Vagina (tissue), 2 donors: Measurements from ENCODE around the gene PON1.

Experiments used
- POLR2A ChIP-seq, 2 donors: fragments of 450-650 bp; IDR thresholded peaks; one replicate each; pipeline ENCODE4 v1.6.1; 2017; ENCODE audit warnings: antibody characterized with exemption in 2 of 2, mild to moderate bottlenecking in 2 of 2, moderate library complexity in 2 of 2
- POLR2AphosphoS5 ChIP-seq, 2 donors: sonication (generic); formaldehyde crosslinking; IDR thresholded peaks; one replicate each; pipeline ENCODE4 v1.9.0; 2017; ENCODE audit warnings: antibody characterized with exemption in 2 of 2, mild to moderate bottlenecking in 2 of 2, low read depth in 1 of 2; ENCODE audit not compliant: insufficient read depth in 1 of 2
- TF ChIP-seq, protein P1 (sequence below), 3 experiments: fragments of 450-650 bp in 2 of 3; fragments of 200-600 bp in 1 of 3; sonication (generic) in 1 of 3; IDR thresholded peaks; one replicate each; pipeline ENCODE4 v1.5.1; 2017 to 2019; ENCODE audit warnings: antibody characterized with exemption in 3 of 3, mild to moderate bottlenecking in 2 of 3, moderate library complexity in 2 of 3

DNA sequence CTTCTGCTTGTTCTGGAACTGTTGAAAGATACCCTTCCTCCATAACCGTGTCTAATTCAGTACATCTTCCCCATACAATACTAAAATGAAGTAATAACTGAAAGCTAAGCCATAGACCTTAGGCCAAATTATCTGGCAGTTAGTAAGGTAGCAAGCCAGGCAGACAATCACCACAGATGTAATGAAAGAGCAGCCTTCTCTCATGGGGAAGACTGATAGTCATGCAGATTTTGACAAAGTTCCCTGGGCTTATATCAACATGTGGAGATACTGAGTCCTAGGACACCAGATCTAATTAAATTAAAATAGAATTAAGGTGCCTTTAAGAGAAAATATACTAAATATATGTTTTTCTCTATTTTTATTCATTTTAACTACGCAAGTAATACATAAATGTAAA is 61.5 kb downstream of the PON1 start:
- no peak for TF ChIP-seq POLR2A (IDR thresholded peaks at IDR 0.05)
- TF ChIP-seq POLR2AphosphoS5 (IDR thresholded peaks at IDR 0.05; ENCODE audit: insufficient read depth in 1 of 2, low read depth in 1 of 2) = no peak
- TF ChIP-seq, protein P1, sequence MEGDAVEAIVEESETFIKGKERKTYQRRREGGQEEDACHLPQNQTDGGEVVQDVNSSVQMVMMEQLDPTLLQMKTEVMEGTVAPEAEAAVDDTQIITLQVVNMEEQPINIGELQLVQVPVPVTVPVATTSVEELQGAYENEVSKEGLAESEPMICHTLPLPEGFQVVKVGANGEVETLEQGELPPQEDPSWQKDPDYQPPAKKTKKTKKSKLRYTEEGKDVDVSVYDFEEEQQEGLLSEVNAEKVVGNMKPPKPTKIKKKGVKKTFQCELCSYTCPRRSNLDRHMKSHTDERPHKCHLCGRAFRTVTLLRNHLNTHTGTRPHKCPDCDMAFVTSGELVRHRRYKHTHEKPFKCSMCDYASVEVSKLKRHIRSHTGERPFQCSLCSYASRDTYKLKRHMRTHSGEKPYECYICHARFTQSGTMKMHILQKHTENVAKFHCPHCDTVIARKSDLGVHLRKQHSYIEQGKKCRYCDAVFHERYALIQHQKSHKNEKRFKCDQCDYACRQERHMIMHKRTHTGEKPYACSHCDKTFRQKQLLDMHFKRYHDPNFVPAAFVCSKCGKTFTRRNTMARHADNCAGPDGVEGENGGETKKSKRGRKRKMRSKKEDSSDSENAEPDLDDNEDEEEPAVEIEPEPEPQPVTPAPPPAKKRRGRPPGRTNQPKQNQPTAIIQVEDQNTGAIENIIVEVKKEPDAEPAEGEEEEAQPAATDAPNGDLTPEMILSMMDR (IDR thresholded peaks at IDR 0.05) = no peak
